ENCODE measurements around the gene FOXL3. TPM values are rescaled to one million over a fixed set of nuclear protein-coding genes. Genes with fewer than 3 reads are reported as not detected.

The FOXL3 gene
- total RNA-seq, 1 experiment from 2014 or later = not detected

DNA sequence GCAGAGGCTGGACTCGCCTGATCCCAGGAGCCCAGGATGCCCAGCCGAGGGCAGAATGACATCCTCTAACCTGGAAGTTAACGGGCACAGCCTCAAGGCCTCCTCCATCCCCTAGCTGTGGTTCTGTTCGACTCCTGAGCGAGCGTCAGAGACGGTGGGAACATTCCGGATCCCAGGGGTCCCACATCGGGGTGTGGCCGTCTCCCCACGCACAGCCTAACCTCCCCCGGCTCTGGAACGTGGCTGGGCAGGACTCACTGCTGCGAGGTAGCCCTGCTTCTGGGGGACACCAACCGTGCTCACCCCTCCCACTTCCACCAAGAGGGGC is 8.4 kb downstream of the FOXL3 start:
- H3K27ac ChIP-seq (ENCODE audit: insufficient read length, low read depth, low read length) = no peak overlapping the region
- no peak overlapping the region for H3K56ac ChIP-seq (ENCODE audit: insufficient read length, low read depth, low read length)
- no peak overlapping the region for H2BK20ac ChIP-seq (ENCODE audit: low read depth, low read length, poor library complexity, severe bottlenecking)
- H2BK120ac ChIP-seq (ENCODE audit: low read depth, low read length, poor library complexity, severe bottlenecking) = no peak overlapping the region
- no peaks in the 10 kb centered on the region for H3K9me3 ChIP-seq (ENCODE audit: control insufficient read depth, low read depth, low read length)
- H2BK12ac ChIP-seq (ENCODE audit: insufficient read length, low read depth, low read length) = no peak overlapping the region
- H3T11ph ChIP-seq (ENCODE audit: low read length) = no peak overlapping the region
- H3K18ac ChIP-seq (ENCODE audit: insufficient read length, low read depth, low read length) = no peak overlapping the region
- no peaks in the 10 kb centered on the region for H3K79me1 ChIP-seq (ENCODE audit: insufficient read depth, low read depth, low read length, poor library complexity, severe bottlenecking)
- no peaks in the 10 kb centered on the region for H3K23me2 ChIP-seq (ENCODE audit: insufficient read length, low read depth, low read length, poor library complexity, severe bottlenecking)
- no peak overlapping the region for H2AFZ ChIP-seq (ENCODE audit: low read length)
- Mint-ChIP-seq H3K27ac (no peak overlapping the region), H3K4me3 (no peak overlapping the region), H3K27me3 (ENCODE audit: low read depth) (peaks cover 9% of the 10 kb centered on the region), H3K4me1 (peaks cover 0 to 5% of the 10 kb centered on the region in 2 experiments; a peak in 1 of 4 replicates), H3K36me3 (ENCODE audit: insufficient read depth in 1 of 3, low read depth in 3 of 3) (no peaks in the 10 kb centered on the region), H3K9me3 (no peaks in the 10 kb centered on the region; a peak in 2 of 5 replicates)
- TF ChIP-seq, protein P1, sequence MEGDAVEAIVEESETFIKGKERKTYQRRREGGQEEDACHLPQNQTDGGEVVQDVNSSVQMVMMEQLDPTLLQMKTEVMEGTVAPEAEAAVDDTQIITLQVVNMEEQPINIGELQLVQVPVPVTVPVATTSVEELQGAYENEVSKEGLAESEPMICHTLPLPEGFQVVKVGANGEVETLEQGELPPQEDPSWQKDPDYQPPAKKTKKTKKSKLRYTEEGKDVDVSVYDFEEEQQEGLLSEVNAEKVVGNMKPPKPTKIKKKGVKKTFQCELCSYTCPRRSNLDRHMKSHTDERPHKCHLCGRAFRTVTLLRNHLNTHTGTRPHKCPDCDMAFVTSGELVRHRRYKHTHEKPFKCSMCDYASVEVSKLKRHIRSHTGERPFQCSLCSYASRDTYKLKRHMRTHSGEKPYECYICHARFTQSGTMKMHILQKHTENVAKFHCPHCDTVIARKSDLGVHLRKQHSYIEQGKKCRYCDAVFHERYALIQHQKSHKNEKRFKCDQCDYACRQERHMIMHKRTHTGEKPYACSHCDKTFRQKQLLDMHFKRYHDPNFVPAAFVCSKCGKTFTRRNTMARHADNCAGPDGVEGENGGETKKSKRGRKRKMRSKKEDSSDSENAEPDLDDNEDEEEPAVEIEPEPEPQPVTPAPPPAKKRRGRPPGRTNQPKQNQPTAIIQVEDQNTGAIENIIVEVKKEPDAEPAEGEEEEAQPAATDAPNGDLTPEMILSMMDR (conservative IDR thresholded peaks at IDR 0.05) = no peak
- no peak overlapping the region for H3K9ac ChIP-seq (ENCODE audit: extremely low read depth, insufficient read length, low read length)
- H3K79me2 ChIP-seq (ENCODE audit: insufficient read depth, low read length) = no peaks in the 10 kb centered on the region
- H3K4ac ChIP-seq (ENCODE audit: low read depth, low read length) = no peak overlapping the region
- no peak overlapping the region for H2BK5ac ChIP-seq (ENCODE audit: insufficient read length, low read length)
- H3K27me3 ChIP-seq (ENCODE audit: insufficient read depth, low read length) = no peaks in the 10 kb centered on the region
- no peak overlapping the region for H3K23ac ChIP-seq (ENCODE audit: insufficient read length, low read depth, low read length)
- H2BK15ac ChIP-seq (ENCODE audit: low read depth, low read length) = no peak overlapping the region
- no peak for DNase-seq
- no peak overlapping the region for H4K91ac ChIP-seq (ENCODE audit: insufficient read length, low read depth, low read length)
- H3K4me1 ChIP-seq (ENCODE audit: insufficient read depth, low read length) = no peaks in the 10 kb centered on the region
- H3K4me2 ChIP-seq (ENCODE audit: insufficient read depth, insufficient read length, low read length) = no peak overlapping the region
- no peak overlapping the region for H4K8ac ChIP-seq (replicated peaks; ENCODE audit: insufficient read length, low read depth, low read length)
- H4K5ac ChIP-seq (ENCODE audit: insufficient read length, low read depth, low read length) = no peak overlapping the region
- no peak overlapping the region for H2AK5ac ChIP-seq (ENCODE audit: insufficient read length, low read length)
- H4K20me1 ChIP-seq (ENCODE audit: control insufficient read depth, insufficient read depth, insufficient read length) = no peaks in the 10 kb centered on the region
- whole genome bisulfite sequencing (ENCODE audit: extremely low coverage, insufficient read length, low lambda C conversion rate) = no CpG with 5 or more reads among the region's 15 CpGs
- H3K14ac ChIP-seq (ENCODE audit: insufficient read depth, low read length) = no peak overlapping the region
